IPS-18a (cell line): ENCODE results near the gene CCL19.

Source experiments
- H3K27ac ChIP-seq: one replicate; pipeline ENCODE4 v1.5.1; 2013; ENCODE audit warnings: low read length
- H3K27me3 ChIP-seq: one replicate; pipeline ENCODE4 v1.6.1; 2013; ENCODE audit warnings: mild to moderate bottlenecking, low read length; ENCODE audit not compliant: control insufficient read depth, insufficient read depth
- H3K36me3 ChIP-seq: one replicate; pipeline ENCODE4 v1.6.1; 2013; ENCODE audit warnings: low read depth, low read length; ENCODE audit not compliant: control insufficient read depth
- H3K4me1 ChIP-seq: one replicate; pipeline ENCODE4 v1.6.1; 2013; ENCODE audit warnings: low read depth, low read length; ENCODE audit not compliant: control insufficient read depth
- H3K4me3 ChIP-seq: one replicate; pipeline ENCODE4 v1.5.1; 2013; ENCODE audit warnings: low read length
- H3K9ac ChIP-seq: one replicate; pipeline ENCODE4 v1.6.1; 2013; ENCODE audit warnings: mild to moderate bottlenecking, low read length, moderate library complexity
- H3K9me3 ChIP-seq: one replicate; pipeline ENCODE4 v1.6.1; 2013; ENCODE audit warnings: low read depth, low read length; ENCODE audit not compliant: control insufficient read depth

The CCL19 gene

GRCh38 chr9:34689512-34689911, 1.6 kb downstream of the CCL19 start:
- Histone ChIP-seq H3K27me3 (no peaks in the 10 kb centered on the region), H3K4me1 (no peaks in the 10 kb centered on the region), H3K36me3 (no peaks in the 10 kb centered on the region), H3K27ac (no peak overlapping the region), H3K9ac (no peak overlapping the region), H3K4me3 (no peak overlapping the region), H3K9me3 (no peaks in the 10 kb centered on the region)

GRCh38 chr9:34689116-34689470, 2.0 kb downstream of the CCL19 start:
- Histone ChIP-seq H3K27me3 (no peaks in the 10 kb centered on the region), H3K9ac (no peak overlapping the region), H3K4me3 (no peak overlapping the region), H3K36me3 (no peaks in the 10 kb centered on the region), H3K27ac (no peak overlapping the region), H3K4me1 (no peaks in the 10 kb centered on the region), H3K9me3 (no peaks in the 10 kb centered on the region)

GRCh38 chr9:34688329-34689115, 2.6 kb downstream of the CCL19 start:
- H3K27me3 ChIP-seq = no peaks in the 10 kb centered on the region
- H3K9ac ChIP-seq = no peak overlapping the region
- H3K36me3 ChIP-seq = no peaks in the 10 kb centered on the region
- no peaks in the 10 kb centered on the region for H3K9me3 ChIP-seq
- H3K4me1 ChIP-seq = no peaks in the 10 kb centered on the region
- no peak overlapping the region for H3K4me3 ChIP-seq
- no peak overlapping the region for H3K27ac ChIP-seq

- Histone ChIP-seq H3K27ac (no peak overlapping the region), H3K9ac (no peak overlapping the region), H3K4me1 (no peaks in the 10 kb centered on the region)
These were observed 3.6 kb downstream of the CCL19 start for GRCh38 chr9:34687276-34688030.

GRCh38 chr9:34686732-34687131, 4.3 kb downstream of the CCL19 start:
- no peak overlapping the region for H3K9ac ChIP-seq
- H3K27ac ChIP-seq = no peak overlapping the region
- H3K4me3 ChIP-seq = no peak overlapping the region
- H3K9me3 ChIP-seq = no peaks in the 10 kb centered on the region
- no peaks in the 10 kb centered on the region for H3K4me1 ChIP-seq
- H3K36me3 ChIP-seq = no peaks in the 10 kb centered on the region
- H3K27me3 ChIP-seq = no peaks in the 10 kb centered on the region

More at GRCh38 chr9:34687276-34688030, 3.6 kb downstream of the CCL19 start:
- Histone ChIP-seq H3K27me3 (no peaks in the 10 kb centered on the region), H3K9me3 (no peaks in the 10 kb centered on the region), H3K4me3 (no peak overlapping the region), H3K36me3 (no peaks in the 10 kb centered on the region)

- H3K27ac ChIP-seq = no peak overlapping the region
- no peaks in the 10 kb centered on the region for H3K36me3 ChIP-seq
These were observed 4.8 kb downstream of the CCL19 start for GRCh38 chr9:34686231-34686630.

GRCh38 chr9:34685591-34685990, 5.5 kb downstream of the CCL19 start:
- Histone ChIP-seq H3K27ac (no peak overlapping the region), H3K36me3 (no peaks in the 10 kb centered on the region), H3K9me3 (no peaks in the 10 kb centered on the region), H3K4me1 (no peaks in the 10 kb centered on the region), H3K9ac (no peak overlapping the region), H3K4me3 (no peak overlapping the region), H3K27me3 (no peaks in the 10 kb centered on the region)

More at GRCh38 chr9:34686231-34686630, 4.8 kb downstream of the CCL19 start:
- no peaks in the 10 kb centered on the region for H3K9me3 ChIP-seq
- no peaks in the 10 kb centered on the region for H3K4me1 ChIP-seq
- H3K4me3 ChIP-seq = no peak overlapping the region
- no peak overlapping the region for H3K9ac ChIP-seq
- no peaks in the 10 kb centered on the region for H3K27me3 ChIP-seq

GRCh38 chr9:34684816-34685215, 6.3 kb downstream of the CCL19 start:
- Histone ChIP-seq H3K27ac (no peak overlapping the region), H3K4me1 (no peaks in the 10 kb centered on the region)

GRCh38 chr9:34684145-34684544, 6.9 kb downstream of the CCL19 start:
- H3K27ac ChIP-seq = no peak overlapping the region
- H3K4me1 ChIP-seq = no peaks in the 10 kb centered on the region
- no peak overlapping the region for H3K9ac ChIP-seq
- no peaks in the 10 kb centered on the region for H3K27me3 ChIP-seq
- no peak overlapping the region for H3K4me3 ChIP-seq
- H3K36me3 ChIP-seq = no peaks in the 10 kb centered on the region
- H3K9me3 ChIP-seq = no peaks in the 10 kb centered on the region

More at GRCh38 chr9:34684816-34685215, 6.3 kb downstream of the CCL19 start:
- Histone ChIP-seq H3K4me3 (no peak overlapping the region), H3K36me3 (no peaks in the 10 kb centered on the region), H3K9me3 (no peaks in the 10 kb centered on the region), H3K27me3 (no peaks in the 10 kb centered on the region), H3K9ac (no peak overlapping the region)

- Histone ChIP-seq H3K4me3 (no peak overlapping the region), H3K4me1 (no peaks in the 10 kb centered on the region), H3K27me3 (no peaks in the 10 kb centered on the region), H3K36me3 (no peaks in the 10 kb centered on the region), H3K27ac (no peak overlapping the region), H3K9ac (no peak overlapping the region), H3K9me3 (no peaks in the 10 kb centered on the region)
These were observed 15.2 kb downstream of the CCL19 start for GRCh38 chr9:34675869-34676268.

GRCh38 chr9:34675048-34675714, 15.9 kb downstream of the CCL19 start:
- H3K9ac ChIP-seq = no peak overlapping the region

More at GRCh38 chr9:34675048-34675714, 15.9 kb downstream of the CCL19 start:
- Histone ChIP-seq H3K36me3 (no peaks in the 10 kb centered on the region), H3K4me3 (no peak overlapping the region), H3K27ac (no peak overlapping the region), H3K27me3 (no peaks in the 10 kb centered on the region), H3K9me3 (no peaks in the 10 kb centered on the region), H3K4me1 (no peaks in the 10 kb centered on the region)
